NT2/D1 (cell line): ENCODE results near the gene OR13J1.

ENCODE experiments used
- YY1 ChIP-seq: IDR thresholded peaks from 2 replicates; pipeline ENCODE4 v1.6.1; 2011; ENCODE audit not compliant: insufficient read length, insufficient read depth
- ZNF274 ChIP-seq: IDR thresholded peaks from 2 replicates; pipeline ENCODE4 v1.6.1; 2011; ENCODE audit warnings: mild to moderate bottlenecking, low read depth, low read length

- TF ChIP-seq YY1: no peak
- TF ChIP-seq ZNF274: no peak
These were observed 50.1 kb downstream of the OR13J1 start for GRCh38 chr9:35820076-35820475.
